GM12878 (cell line): Measurements from ENCODE around the gene ZNF423. TPM values are rescaled to one million over a fixed set of nuclear protein-coding genes. Genes with fewer than 3 reads are reported as not detected.

Experiments used
- ATAC-seq: fragments of 200-7000 bp; cut with Tn5 transposase; 3 replicates; pipeline ENCODE4 v1.9.1; 2020; ENCODE audit warnings: mild to moderate bottlenecking, moderate library complexity
- BruUV-seq: library from RNA; stranded (reverse); fragments of 400-500 nt; replicated peaks from 2 replicates; lab custom pipeline; 2021; lab: Mats Ljungman, UMichigan
- CTCF ChIA-PET: fragments of 300-600 bp; sonication (Branson Sonifier 250); formaldehyde crosslinking; extraction: SDS; loops from one replicate; lab custom pipeline; 2021; ENCODE audit warnings: inconsistent platforms; lab: Yijun Ruan, JAX
- POLR2A ChIA-PET: fragments of 350-600 bp; formaldehyde crosslinking; extraction: SDS; loops from one replicate; lab custom pipeline; 2021; ENCODE audit warnings: inconsistent platforms; lab: Charles Lee
- RAD21 ChIA-PET: fragments of 300-600 bp; sonication (Branson Sonifier 250); formaldehyde crosslinking; loops from one replicate; lab custom pipeline; 2023; ENCODE audit warnings: antibody characterized with exemption; ENCODE audit not compliant: unreplicated experiment; lab: Charles Lee
- SMC1A ChIA-PET: fragments of 300-600 bp; sonication (Branson Sonifier 250); formaldehyde crosslinking; loops from one replicate; lab custom pipeline; 2023; ENCODE audit not compliant: unreplicated experiment, uncharacterized antibody; lab: Charles Lee
- DNase-seq: peaks from one replicate; pipeline ENCODE4 v3.0.0-alpha.2; 2011; ENCODE audit warnings: low read depth, low spot score
- FAIRE-seq: peaks from 3 replicates; lab custom pipeline; 2011; peaks lifted over from hg19 to GRCh38; lab: Jason Lieb, UNC
- H2AFZ ChIP-seq: 2 replicates; pipeline ENCODE4 v1.6.0; 2011; ENCODE audit warnings: low read depth, low read length, control low read depth; ENCODE audit not compliant: control insufficient read depth
- H3K27ac ChIP-seq: 2 replicates; pipeline ENCODE4 v1.5.1; 2011; ENCODE audit warnings: control low read depth; ENCODE audit not compliant: control insufficient read depth, insufficient read depth
- H3K27me3 ChIP-seq, 2 experiments: replicated peaks in 1 of 2; 2 replicates each; pipeline versions ENCODE4 v1.6.0 to v1.6.1; 2011; ENCODE audit warnings: low read length in 1 of 2; ENCODE audit not compliant: control insufficient read depth in 2 of 2, insufficient read depth in 2 of 2
- H3K36me3 ChIP-seq, 2 experiments: 2 replicates each; pipeline ENCODE4 v1.5.1; 2011; ENCODE audit warnings: low read length in 1 of 2; ENCODE audit not compliant: control insufficient read depth in 2 of 2, insufficient read depth in 2 of 2
- H3K4me1 ChIP-seq: 2 replicates; pipeline ENCODE4 v1.6.1; 2011; ENCODE audit warnings: mild to moderate bottlenecking, low read length, moderate library complexity, mixed read lengths; ENCODE audit not compliant: control insufficient read depth, insufficient read depth
- H3K4me2 ChIP-seq: 2 replicates; pipeline ENCODE4 v1.6.0; 2011; ENCODE audit warnings: control low read depth; ENCODE audit not compliant: control insufficient read depth, insufficient read depth
- H3K4me3 ChIP-seq: fragments of 200-600 bp; sonication (generic); 2 replicates; pipeline ENCODE4 v1.5.1; 2016
- H3K79me2 ChIP-seq: 2 replicates; pipeline ENCODE4 v1.6.0; 2011; ENCODE audit warnings: low read length; ENCODE audit not compliant: control insufficient read depth, insufficient read depth
- H3K9ac ChIP-seq: 2 replicates; pipeline ENCODE4 v1.8.0; 2011; ENCODE audit warnings: low read length, control low read depth, mixed read lengths; ENCODE audit not compliant: control insufficient read depth, insufficient read depth
- H3K9me3 ChIP-seq: replicated peaks from 3 replicates; pipeline ENCODE4 v1.5.1; 2011; ENCODE audit warnings: mild to moderate bottlenecking, low read length; ENCODE audit not compliant: control insufficient read depth, insufficient read depth
- H4K20me1 ChIP-seq: 2 replicates; pipeline ENCODE4 v1.6.0; 2011; ENCODE audit not compliant: control insufficient read depth, insufficient read depth
- ATF3 ChIP-seq: IDR thresholded peaks from 2 replicates; pipeline ENCODE4 v1.6.1; 2011; ENCODE audit warnings: low read depth, mild to moderate bottlenecking, low read length, moderate library complexity, borderline replicate concordance; ENCODE audit errors: extremely low read depth
- CREB1 ChIP-seq: IDR thresholded peaks from 2 replicates; pipeline ENCODE4 v1.6.1; 2012; ENCODE audit warnings: low read depth, mild to moderate bottlenecking, inconsistent platforms
- EED ChIP-seq: sonication (generic); IDR thresholded peaks from 2 replicates; pipeline ENCODE4 v1.6.1; 2016; ENCODE audit warnings: antibody characterized with exemption, low read depth
- FOS ChIP-seq: IDR thresholded peaks from 3 replicates; pipeline ENCODE4 v1.6.1; 2011; ENCODE audit warnings: borderline replicate concordance; ENCODE audit not compliant: insufficient read length; ENCODE audit errors: extremely low read depth
- FOXK2 ChIP-seq: fragments of 450-650 bp; IDR thresholded peaks from 2 replicates; pipeline ENCODE4 v1.6.1; 2017; ENCODE audit warnings: mild to moderate bottlenecking, moderate library complexity
- NFIC ChIP-seq: IDR thresholded peaks from 2 replicates; pipeline ENCODE4 v1.6.1; 2012; ENCODE audit warnings: low read depth, mild to moderate bottlenecking, inconsistent platforms, low read length, moderate library complexity
- NR2C1 ChIP-seq: fragments of 450-650 bp; IDR thresholded peaks from 2 replicates; pipeline ENCODE4 v1.6.1; 2017; ENCODE audit warnings: antibody characterized with exemption, mild to moderate bottlenecking, moderate library complexity
- SUPT20H ChIP-seq: IDR thresholded peaks from 2 replicates; pipeline ENCODE4 v1.6.1; 2011; ENCODE audit warnings: low read depth, mild to moderate bottlenecking, low read length, moderate library complexity, borderline replicate concordance; ENCODE audit not compliant: control insufficient read depth
- WGBS: methylation state at CpG from one replicate; pipeline ENCODE4 v1.1.6; 2016; ENCODE audit warnings: low lambda C conversion rate; ENCODE audit not compliant: insufficient replicate concordance, insufficient coverage; ENCODE audit errors: missing lambda C conversion rate; 5-methylcytosine and 5-hydroxymethylcytosine counted together
- in situ Hi-C: fragments of 300-500 bp; cut with MboI; formaldehyde crosslinking; loops from 9 replicates; pipeline ENCODE4 v1.14.3; 2018; ENCODE audit warnings: mixed read lengths
- intact Hi-C: fragments of 100-400 bp; cut with micrococcal nuclease; formaldehyde crosslinking; loops from one replicate; pipeline ENCODE4 v1.14.2; 2022; ENCODE audit not compliant: unreplicated experiment
- polyA plus RNA-seq, 11 experiments: library from polyadenylated mRNA; depleted of rRNA in 4 of 11; unstranded in 6 of 11; stranded (reverse) in 5 of 11; fragments of >200 nt; fragmentation: Nextera tagmentation in 4 of 11; fragmentation: Illumina TruSeq in 1 of 11; extraction: Ambion mirVana in 4 of 11; extraction: Trizol in 1 of 11; gene quantifications; 1 replicate in 1 of 11; 2 replicates in 10 of 11; pipeline versions ENCODE4 v1.2.1 to v1.2.3, GENCODE V29; 2011 to 2016; ENCODE audit warnings: inconsistent platforms in 2 of 11, missing spikeins in 2 of 11, low read depth in 1 of 11
- total RNA-seq, 4 experiments: library from RNA; depleted of rRNA in 3 of 4; stranded (reverse); fragments of >200 nt in 3 of 4; fragmentation: Illumina TruSeq in 1 of 4; extraction: Trizol in 1 of 4; gene quantifications; 2 replicates each; pipeline versions ENCODE4 v1.2.1 to v1.2.3, GENCODE V29; 2013 to 2021

Gene ZNF423
- total and polyA plus RNA-seq, 10 of the 15 experiments (the other 5 are each of a cell fraction or from before 2014, with no cell fraction given): 0.03 to 0.64 (median 0.10) TPM

- ChIA-PET CTCF (no interaction called here), POLR2A (no interaction called here), RAD21 (no interaction called here), SMC1A (no interaction called here)
- ATAC-seq (no peak), FAIRE-seq (no peak), DNase-seq (no peak)
- intact Hi-C loops: no loop called here
- Histone ChIP-seq H3K4me1 (no peaks in the 10 kb centered on the region), H3K79me2 (no peaks in the 10 kb centered on the region), H3K4me2 (no peak overlapping the region), H3K27me3 (peaks cover 10 to 13% of the 10 kb centered on the region in 2 experiments; a peak in 3 of 4 replicates), H3K4me3 (no peak overlapping the region), H3K9ac (no peak overlapping the region), H3K9me3 (no peaks in the 10 kb centered on the region), H4K20me1 (no peaks in the 10 kb centered on the region), H3K27ac (no peak overlapping the region), H3K36me3 (no peaks in the 10 kb centered on the region), H2AFZ (no peak overlapping the region)
- in situ Hi-C loops: no loop called here
- TF ChIP-seq EED (no peak), NR2C1 (no peak), NFIC (no peak), CREB1 (no peak), FOXK2 (no peak), SUPT20H (no peak), FOS (no peak), ATF3 (no peak)
- no TSS peak for BruUV-seq
- 54% methylated on average over 17 of the region's 17 CpGs for WGBS
Observed at GRCh38 chr16:49837688-49838410, 18.1 kb downstream of the ZNF423 start.
